A549 (cell line): ENCODE measurements around the gene PRMT5.

Experiments
- BHLHE40 ChIP-seq: IDR thresholded peaks from 2 replicates; pipeline ENCODE4 v1.6.1; 2012; ENCODE audit warnings: low read depth, low read length, inconsistent platforms
- CBX8 ChIP-seq: fragments of 200-600 bp; sonication (generic); IDR thresholded peaks from 2 replicates; pipeline ENCODE4 v1.6.1; 2016
- CHD2 ChIP-seq: fragments of 150-350 bp; IDR thresholded peaks from 2 replicates; pipeline ENCODE4 v1.6.1; 2014; ENCODE audit warnings: low read length; ENCODE audit not compliant: partially characterized antibody
- MAFK ChIP-seq: fragments of 450-650 bp; IDR thresholded peaks from 2 replicates; pipeline ENCODE4 v1.6.1; 2014; ENCODE audit not compliant: partially characterized antibody
- MAX ChIP-seq: IDR thresholded peaks from 2 replicates; pipeline ENCODE4 v1.6.1; 2012
- MYC ChIP-seq: IDR thresholded peaks from 2 replicates; pipeline ENCODE4 v1.6.1; 2012; ENCODE audit warnings: mild to moderate bottlenecking, inconsistent platforms, low read length, improper control_type of control experiment, borderline replicate concordance
- POLR2A ChIP-seq: IDR thresholded peaks from 2 replicates; pipeline ENCODE4 v1.6.1; 2012; ENCODE audit warnings: mild to moderate bottlenecking, low read length
- RCOR1 ChIP-seq: fragments of 150-350 bp; IDR thresholded peaks from 2 replicates; pipeline ENCODE4 v1.6.1; 2014; ENCODE audit warnings: antibody characterized with exemption, low read length, low read depth
- TF ChIP-seq, protein P1 (sequence below): fragments of >200 bp; sonication (Bioruptor Twin); formaldehyde crosslinking; IDR thresholded peaks from 3 replicates; pipeline ENCODE4 v1.5.1; 2016
- TF ChIP-seq, protein P2 (sequence below): IDR thresholded peaks from 2 replicates; pipeline ENCODE4 v1.6.1; 2012; ENCODE audit warnings: low read depth, borderline replicate concordance

GRCh38 chr14:22929961-22930364, 787 bp upstream of the PRMT5 start:
- TF ChIP-seq RCOR1 (no peak), CBX8 (no peak), CHD2 (no peak), BHLHE40 (no peak), POLR2A (no peak), MYC (no peak), MAFK (peak; percentile 92), MAX (no peak)
- TF ChIP-seq, protein P1, sequence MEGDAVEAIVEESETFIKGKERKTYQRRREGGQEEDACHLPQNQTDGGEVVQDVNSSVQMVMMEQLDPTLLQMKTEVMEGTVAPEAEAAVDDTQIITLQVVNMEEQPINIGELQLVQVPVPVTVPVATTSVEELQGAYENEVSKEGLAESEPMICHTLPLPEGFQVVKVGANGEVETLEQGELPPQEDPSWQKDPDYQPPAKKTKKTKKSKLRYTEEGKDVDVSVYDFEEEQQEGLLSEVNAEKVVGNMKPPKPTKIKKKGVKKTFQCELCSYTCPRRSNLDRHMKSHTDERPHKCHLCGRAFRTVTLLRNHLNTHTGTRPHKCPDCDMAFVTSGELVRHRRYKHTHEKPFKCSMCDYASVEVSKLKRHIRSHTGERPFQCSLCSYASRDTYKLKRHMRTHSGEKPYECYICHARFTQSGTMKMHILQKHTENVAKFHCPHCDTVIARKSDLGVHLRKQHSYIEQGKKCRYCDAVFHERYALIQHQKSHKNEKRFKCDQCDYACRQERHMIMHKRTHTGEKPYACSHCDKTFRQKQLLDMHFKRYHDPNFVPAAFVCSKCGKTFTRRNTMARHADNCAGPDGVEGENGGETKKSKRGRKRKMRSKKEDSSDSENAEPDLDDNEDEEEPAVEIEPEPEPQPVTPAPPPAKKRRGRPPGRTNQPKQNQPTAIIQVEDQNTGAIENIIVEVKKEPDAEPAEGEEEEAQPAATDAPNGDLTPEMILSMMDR: no peak
- TF ChIP-seq, protein P2, sequence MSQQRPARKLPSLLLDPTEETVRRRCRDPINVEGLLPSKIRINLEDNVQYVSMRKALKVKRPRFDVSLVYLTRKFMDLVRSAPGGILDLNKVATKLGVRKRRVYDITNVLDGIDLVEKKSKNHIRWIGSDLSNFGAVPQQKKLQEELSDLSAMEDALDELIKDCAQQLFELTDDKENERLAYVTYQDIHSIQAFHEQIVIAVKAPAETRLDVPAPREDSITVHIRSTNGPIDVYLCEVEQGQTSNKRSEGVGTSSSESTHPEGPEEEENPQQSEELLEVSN: no peak
